NB4 (cell line): Measurements from ENCODE around the gene MORN2.

ENCODE experiments used
- TF ChIP-seq, protein P1 (sequence below): IDR thresholded peaks from one replicate; pipeline ENCODE4 v1.5.1; 2012; ENCODE audit warnings: low read depth, low read length
- TF ChIP-seq, protein P2 (sequence below): IDR thresholded peaks from 2 replicates; pipeline ENCODE4 v1.6.1; 2011; ENCODE audit warnings: low read depth, low read length

DNA sequence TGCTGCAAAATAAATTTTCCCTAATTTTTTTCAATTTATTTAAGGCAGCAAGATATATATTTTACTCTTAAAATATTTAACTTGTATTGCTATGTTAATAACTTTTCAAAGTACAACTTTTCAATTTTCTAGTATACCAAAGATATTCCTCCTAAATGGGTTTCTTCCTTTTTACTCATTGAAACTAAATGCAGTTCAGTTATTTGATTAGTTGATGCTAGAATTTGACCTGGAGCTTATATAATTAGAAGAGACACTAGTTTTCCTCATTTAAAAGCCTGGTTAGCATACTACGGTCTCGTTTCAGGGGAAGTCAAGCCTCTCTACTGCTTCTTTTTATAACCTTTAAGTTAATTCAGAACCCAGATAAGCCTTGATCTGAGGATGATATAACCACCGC is 13.8 kb downstream of the MORN2 start, which contains the start of gene ARHGEF33:
- TF ChIP-seq, protein P1, sequence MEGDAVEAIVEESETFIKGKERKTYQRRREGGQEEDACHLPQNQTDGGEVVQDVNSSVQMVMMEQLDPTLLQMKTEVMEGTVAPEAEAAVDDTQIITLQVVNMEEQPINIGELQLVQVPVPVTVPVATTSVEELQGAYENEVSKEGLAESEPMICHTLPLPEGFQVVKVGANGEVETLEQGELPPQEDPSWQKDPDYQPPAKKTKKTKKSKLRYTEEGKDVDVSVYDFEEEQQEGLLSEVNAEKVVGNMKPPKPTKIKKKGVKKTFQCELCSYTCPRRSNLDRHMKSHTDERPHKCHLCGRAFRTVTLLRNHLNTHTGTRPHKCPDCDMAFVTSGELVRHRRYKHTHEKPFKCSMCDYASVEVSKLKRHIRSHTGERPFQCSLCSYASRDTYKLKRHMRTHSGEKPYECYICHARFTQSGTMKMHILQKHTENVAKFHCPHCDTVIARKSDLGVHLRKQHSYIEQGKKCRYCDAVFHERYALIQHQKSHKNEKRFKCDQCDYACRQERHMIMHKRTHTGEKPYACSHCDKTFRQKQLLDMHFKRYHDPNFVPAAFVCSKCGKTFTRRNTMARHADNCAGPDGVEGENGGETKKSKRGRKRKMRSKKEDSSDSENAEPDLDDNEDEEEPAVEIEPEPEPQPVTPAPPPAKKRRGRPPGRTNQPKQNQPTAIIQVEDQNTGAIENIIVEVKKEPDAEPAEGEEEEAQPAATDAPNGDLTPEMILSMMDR: no peak
- TF ChIP-seq, protein P2, sequence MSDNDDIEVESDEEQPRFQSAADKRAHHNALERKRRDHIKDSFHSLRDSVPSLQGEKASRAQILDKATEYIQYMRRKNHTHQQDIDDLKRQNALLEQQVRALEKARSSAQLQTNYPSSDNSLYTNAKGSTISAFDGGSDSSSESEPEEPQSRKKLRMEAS: no peak
